OCI-LY1 (cell line): ENCODE measurements around the gene PIN4.

Source experiments
- EZH2 ChIP-seq: fragments of 200-600 bp; sonication (generic), shearing (Covaris generic); IDR thresholded peaks from 2 replicates; pipeline ENCODE4 v1.8.0; 2017; ENCODE audit warnings: borderline replicate concordance, mixed run types, mild to moderate bottlenecking, antibody characterized with exemption, low read length, moderate library complexity, mixed read lengths
- TF ChIP-seq, protein P1 (sequence below): fragments of 200-600 bp; sonication (generic), shearing (Covaris generic); IDR thresholded peaks from 2 replicates; pipeline ENCODE4 v1.5.1; 2017; ENCODE audit warnings: mild to moderate bottlenecking, antibody characterized with exemption, low read length, moderate library complexity, mixed read lengths

GRCh38 chrX:72247206-72247942, 65.8 kb downstream of the PIN4 start:
- TF ChIP-seq, protein P1, sequence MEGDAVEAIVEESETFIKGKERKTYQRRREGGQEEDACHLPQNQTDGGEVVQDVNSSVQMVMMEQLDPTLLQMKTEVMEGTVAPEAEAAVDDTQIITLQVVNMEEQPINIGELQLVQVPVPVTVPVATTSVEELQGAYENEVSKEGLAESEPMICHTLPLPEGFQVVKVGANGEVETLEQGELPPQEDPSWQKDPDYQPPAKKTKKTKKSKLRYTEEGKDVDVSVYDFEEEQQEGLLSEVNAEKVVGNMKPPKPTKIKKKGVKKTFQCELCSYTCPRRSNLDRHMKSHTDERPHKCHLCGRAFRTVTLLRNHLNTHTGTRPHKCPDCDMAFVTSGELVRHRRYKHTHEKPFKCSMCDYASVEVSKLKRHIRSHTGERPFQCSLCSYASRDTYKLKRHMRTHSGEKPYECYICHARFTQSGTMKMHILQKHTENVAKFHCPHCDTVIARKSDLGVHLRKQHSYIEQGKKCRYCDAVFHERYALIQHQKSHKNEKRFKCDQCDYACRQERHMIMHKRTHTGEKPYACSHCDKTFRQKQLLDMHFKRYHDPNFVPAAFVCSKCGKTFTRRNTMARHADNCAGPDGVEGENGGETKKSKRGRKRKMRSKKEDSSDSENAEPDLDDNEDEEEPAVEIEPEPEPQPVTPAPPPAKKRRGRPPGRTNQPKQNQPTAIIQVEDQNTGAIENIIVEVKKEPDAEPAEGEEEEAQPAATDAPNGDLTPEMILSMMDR, result no peak
- TF ChIP-seq EZH2, result no peak
